Ovary (tissue), 9 donors: Measurements from ENCODE around the gene SSX2IP. TPM values are rescaled to one million over a fixed set of nuclear protein-coding genes. Genes with fewer than 3 reads are reported as not detected.

ENCODE experiments used
- DNase-seq, 5 donors: peaks; one replicate each; pipeline ENCODE4 v3.0.0-alpha.2; 2019 to 2020
- H3K27ac ChIP-seq, 2 donors: fragments of 200-600 bp; one replicate each; pipeline versions ENCODE4 v1.5.1 to v1.8.0; 2019 to 2022
- H3K27me3 ChIP-seq: fragments of 200-600 bp; one replicate; pipeline ENCODE4 v1.8.0; 2022
- H3K36me3 ChIP-seq: fragments of 200-600 bp; sonication (generic); one replicate; pipeline ENCODE4 v1.5.1; 2019
- H3K4me1 ChIP-seq: one replicate; pipeline ENCODE4 v1.8.1; 2013; ENCODE audit warnings: mild to moderate bottlenecking, moderate library complexity; ENCODE audit not compliant: insufficient read depth
- H3K4me3 ChIP-seq: fragments of 200-600 bp; sonication (generic); one replicate; pipeline ENCODE4 v1.5.1; 2017
- H3K9me3 ChIP-seq, 2 donors: fragments of 200-600 bp in 1 of 2; sonication (generic) in 1 of 2; one replicate each; pipeline versions ENCODE4 v1.5.1 to v1.8.1; 2013 to 2019; ENCODE audit warnings: mild to moderate bottlenecking in 1 of 2, moderate library complexity in 1 of 2
- CTCF ChIP-seq, 3 donors: fragments of 450-650 bp in 2 of 3; fragments of 200-600 bp in 1 of 3; IDR thresholded peaks; one replicate each; pipeline versions ENCODE4 v1.5.1 to v1.8.0; 2016 to 2022; ENCODE audit warnings: antibody characterized with exemption in 3 of 3, mild to moderate bottlenecking in 1 of 3
- EP300 ChIP-seq: sonication (generic); formaldehyde crosslinking; IDR thresholded peaks from one replicate; pipeline ENCODE4 v1.6.1; 2017; ENCODE audit warnings: antibody characterized with exemption
- POLR2A ChIP-seq: fragments of 450-650 bp; IDR thresholded peaks from one replicate; pipeline ENCODE4 v1.6.1; 2017; ENCODE audit warnings: antibody characterized with exemption, mild to moderate bottlenecking, moderate library complexity
- WGBS, 3 donors: extraction: QIAGEN DNeasy Blood & Tissue Kit in 1 of 3; methylation state at CpG; one replicate each; pipeline versions ENCODE4 v1.1.5 to v1.1.7; 2013 to 2017; 5-methylcytosine and 5-hydroxymethylcytosine counted together
- intact Hi-C, 4 donors: fragments of 100-400 bp; cut with DNase I; formaldehyde crosslinking; loops; one replicate each; pipeline versions ENCODE4 v1.11.0 to v1.15.1; 2022 to 2023
- polyA plus RNA-seq, 2 donors: library from polyadenylated mRNA; stranded (reverse); fragments of 200-250 nt in 1 of 2; fragments of 350-450 nt in 1 of 2; fragmentation: Illumina TruSeq in 1 of 2; extraction: RNeasy Lipid Tissue Mini Kit (QIAGEN cat#74804) in 1 of 2; gene quantifications; one replicate each; pipeline ENCODE4 v1.2.3, GENCODE V29; 2013 to 2014
- total RNA-seq, 7 donors: library from RNA; depleted of rRNA in 2 of 7; stranded (reverse); fragments of >200 nt in 2 of 7; fragmentation: NEBNext Ultra II Directional in 3 of 7; extraction: Animal tissue kit (Norgen Biotek cat#: 25700) in 3 of 7; gene quantifications; one replicate each; pipeline versions ENCODE4 v1.1.0 to v1.2.4, GENCODE V29; 2016 to 2023
- donor health status: DM: no; HTN: no; CAD: no; lungs with moderate emphysema.
- donor health status: DM: no; HTN: no; CAD: no.
- donor health status: Bipolar disorder and iron deficiency.
- donor health status: DM: yes; HTN: yes; CAD: no.
- donor health status: DM: no; HTN: no; CAD: no.
- donor health status: DM: yes; HTN: yes; CAD: no.

Gene SSX2IP
- total and polyA plus RNA-seq, 9 donors, result 1.1 to 8.5 (median 4.9) TPM

GRCh38 chr1:84611796-84612195 is 78.5 kb downstream of the SSX2IP start:
- Histone ChIP-seq H3K9me3 (no peaks in the 10 kb centered on the region), H3K4me3 (no peak overlapping the region), H3K27ac (no peak overlapping the region), H3K36me3 (no peaks in the 10 kb centered on the region), H3K4me1 (no peaks in the 10 kb centered on the region), H3K27me3 (no peaks in the 10 kb centered on the region)
- TF ChIP-seq POLR2A, result no peak
- TF ChIP-seq EP300, result no peak
- TF ChIP-seq CTCF (IDR thresholded peaks at IDR 0.05), result no peak
- intact Hi-C loops, result no loop called here
- WGBS, 3 donors, result 3 to 9% (median 4%) methylated on average over 3 of the region's 3 CpGs
- no peak for DNase-seq

- Histone ChIP-seq H3K36me3 (no peaks in the 10 kb centered on the region), H3K27me3 (no peaks in the 10 kb centered on the region), H3K9me3 (no peaks in the 10 kb centered on the region), H3K4me3 (no peak overlapping the region), H3K4me1 (no peaks in the 10 kb centered on the region), H3K27ac (no peak overlapping the region)
- intact Hi-C loops, result no loop called here
- WGBS, 3 donors, result 0 to 71% (median 53%) methylated on average over 1 of the region's 1 CpG
- TF ChIP-seq CTCF (IDR thresholded peaks at IDR 0.05) (no peak), POLR2A (no peak), EP300 (no peak)
- DNase-seq, result no peak
Measured at GRCh38 chr1:84611091-84611490, 79.2 kb downstream of the SSX2IP start.

DNA sequence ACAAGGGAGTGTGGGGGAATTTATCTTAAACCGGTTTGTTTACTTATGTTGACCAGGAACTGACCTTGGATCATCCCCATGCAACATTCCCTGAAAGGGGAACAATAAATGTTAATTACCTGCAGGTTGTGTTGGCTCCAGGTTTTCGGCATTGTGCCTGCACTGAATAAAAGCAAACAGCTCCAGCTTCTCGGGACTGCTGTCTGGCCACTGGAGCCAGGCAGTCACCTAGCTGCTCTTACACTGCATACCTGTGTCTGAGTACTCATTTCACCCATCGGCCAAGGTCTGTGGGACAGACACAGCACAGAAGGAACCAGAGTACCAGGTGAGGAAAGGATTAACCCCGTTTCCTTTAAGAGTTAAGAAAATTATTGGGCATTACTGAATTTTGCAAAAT is 83.3 kb downstream of the SSX2IP start:
- H3K4me3 ChIP-seq, result no peak overlapping the region
- H3K27ac ChIP-seq, result no peak overlapping the region
- H3K4me1 ChIP-seq, result no peaks in the 10 kb centered on the region
- H3K27me3 ChIP-seq, result no peaks in the 10 kb centered on the region
- no peaks in the 10 kb centered on the region for H3K36me3 ChIP-seq
- intact Hi-C loops, result no loop called here
- peaks cover 0 to 6% of the 10 kb centered on the region in 2 donors for H3K9me3 ChIP-seq
- DNase-seq, result no peak
- WGBS, 3 donors, result 71 to 83% (median 81%) methylated on average over 5 of the region's 5 CpGs
- no peak for TF ChIP-seq EP300
- TF ChIP-seq CTCF (IDR thresholded peaks at IDR 0.05), result no peak
- TF ChIP-seq POLR2A, result no peak

DNA sequence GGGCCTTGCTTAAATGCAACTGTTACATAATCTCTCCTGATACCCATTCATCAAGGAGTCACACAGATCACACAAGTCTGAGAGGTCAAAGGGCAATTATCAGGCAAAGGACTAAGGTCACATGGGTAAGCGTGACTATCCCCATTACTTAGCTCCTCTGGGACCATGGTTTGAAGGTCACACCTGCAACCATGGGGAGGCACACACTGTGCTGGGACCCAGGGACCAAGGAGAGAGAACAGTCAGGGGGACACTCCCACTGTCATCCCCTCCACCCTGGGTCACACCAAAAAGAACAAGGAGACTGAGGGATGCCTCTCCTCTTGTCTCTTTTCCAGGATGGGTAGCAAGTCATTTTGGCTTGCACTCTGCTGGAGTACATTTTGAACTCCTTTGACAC is 85.1 kb downstream of the SSX2IP start:
- DNase-seq, result no peak
- intact Hi-C loops, result no loop called here
- H3K27me3 ChIP-seq, result no peaks in the 10 kb centered on the region
- 94 to 100% (median 100%) methylated on average over 1 of the region's 1 CpG for WGBS, 3 donors
- no peaks in the 10 kb centered on the region for H3K4me1 ChIP-seq
- H3K36me3 ChIP-seq, result no peaks in the 10 kb centered on the region
- no peak overlapping the region for H3K27ac ChIP-seq
- H3K9me3 ChIP-seq, result peaks cover 0 to 6% of the 10 kb centered on the region in 2 donors
- no peak overlapping the region for H3K4me3 ChIP-seq
- TF ChIP-seq POLR2A (no peak), EP300 (no peak), CTCF (IDR thresholded peaks at IDR 0.05) (no peak)
